SKM-1 (cell line): ENCODE data around the gene CA6.
"Not testable (repeated sequence)": the region's sequence is repeated elsewhere in the genome, so short reads cannot be mapped to it uniquely, and the experiment has no call there.

Experiments used
- DNase-seq: peaks from one replicate; lab custom pipeline; 2025; ENCODE audit not compliant: unreplicated experiment; lab: John Stamatoyannopoulos, UW

CA6 gene

GRCh38 chr1:8968902-8969301, 23.2 kb downstream of the CA6 start:
- not testable (repeated sequence) for DNase-seq

- DNase-seq, result no peak
These were observed 24.3 kb downstream of the CA6 start for GRCh38 chr1:8969937-8970336.

- DNase-seq, result no peak
These were observed 25.2 kb downstream of the CA6 start for GRCh38 chr1:8970870-8971337.

GRCh38 chr1:8974551-8974950, 28.9 kb downstream of the CA6 start:
- no peak for DNase-seq

GRCh38 chr1:8976338-8976737, 30.7 kb downstream of the CA6 start:
- no peak for DNase-seq

- DNase-seq, result no peak
These were observed 31.3 kb downstream of the CA6 start for GRCh38 chr1:8976896-8977450.

GRCh38 chr1:8980656-8981055, 35.0 kb downstream of the CA6 start:
- DNase-seq, result no peak

- no peak for DNase-seq
These were observed 35.5 kb downstream of the CA6 start for GRCh38 chr1:8981169-8981568.

- DNase-seq, result no peak
These were observed 38.5 kb downstream of the CA6 start for GRCh38 chr1:8984203-8984602.

GRCh38 chr1:8984990-8985389, 39.3 kb downstream of the CA6 start:
- no peak for DNase-seq

GRCh38 chr1:8985915-8986813, 40.5 kb downstream of the CA6 start:
- DNase-seq, result no peak

GRCh38 chr1:8986814-8987190, 41.1 kb downstream of the CA6 start:
- DNase-seq, result no peak

- DNase-seq, result no peak
These were observed 42.4 kb downstream of the CA6 start for GRCh38 chr1:8987881-8988617.

- no peak for DNase-seq
These were observed 42.9 kb downstream of the CA6 start for GRCh38 chr1:8988618-8988967.

- no peak for DNase-seq
These were observed 43.4 kb downstream of the CA6 start for GRCh38 chr1:8989061-8989460.

- DNase-seq, result no peak
These were observed 44.2 kb downstream of the CA6 start for GRCh38 chr1:8989821-8990220.

- DNase-seq, result no peak
These were observed 47.4 kb downstream of the CA6 start for GRCh38 chr1:8992936-8993687.

- DNase-seq, result not testable (repeated sequence)
These were observed 48.5 kb downstream of the CA6 start for GRCh38 chr1:8993962-8994675.

- not testable (repeated sequence) for DNase-seq
These were observed 56.0 kb downstream of the CA6 start for GRCh38 chr1:9001534-9002214.

GRCh38 chr1:9002215-9002560, 56.5 kb downstream of the CA6 start:
- not testable (repeated sequence) for DNase-seq
